Stimulated activated CD8-positive, alpha-beta memory T cell treated with anti-CD3 and anti-CD28 coated beads, Interleukin-15, amount 100 ng/mL, for 48 hours (primary cell): ENCODE measurements around the gene TNF.
"Not testable (repeated sequence)": the region's sequence is repeated elsewhere in the genome, so short reads cannot be mapped to it uniquely, and the experiment has no call there.

ENCODE experiments used
- DNase-seq, 2 donors: peaks; one replicate each; pipeline ENCODE4 v3.0.0-alpha.2; 2020; ENCODE audit warnings: low read depth in 2 of 2

Gene TNF

GRCh38 chr6:31544676-31545075, 30.7 kb upstream of the TNF start:
- DNase-seq, result no peak

- DNase-seq, result no peak
Observed at GRCh38 chr6:31545291-31545690, 30.1 kb upstream of the TNF start.

GRCh38 chr6:31546339-31546957, 28.9 kb upstream of the TNF start, which contains the start of gene ATP6V1G2:
Gene ATP6V1G2 (minus strand): TSS chr6:31546608. CDS start chr6:31546559, 49 bp downstream.
- DNase-seq, result peak; percentile 84 to 88

GRCh38 chr6:31546958-31547726, 28.2 kb upstream of the TNF start, which contains the start of gene NFKBIL1:
Gene NFKBIL1 (plus strand): TSS chr6:31547608. CDS start chr6:31547695, 87 bp downstream.
- peak; percentile 90 to 91 for DNase-seq

GRCh38 chr6:31547727-31548543, 27.4 kb upstream of the TNF start:
- no peak for DNase-seq

GRCh38 chr6:31548544-31548873, 26.9 kb upstream of the TNF start:
- no peak for DNase-seq

- DNase-seq, result not testable (repeated sequence)
Observed at GRCh38 chr6:31551371-31551770, 24.0 kb upstream of the TNF start.

- DNase-seq, result no peak
Observed at GRCh38 chr6:31556307-31556706, 19.1 kb upstream of the TNF start.

- DNase-seq, result no peak
Observed at GRCh38 chr6:31557443-31558317, 17.7 kb upstream of the TNF start.

GRCh38 chr6:31558318-31558625, 17.1 kb upstream of the TNF start:
- no peak for DNase-seq

- DNase-seq, result peak in 1 of 2 donors; percentile 66
Observed at GRCh38 chr6:31558631-31559500, 16.5 kb upstream of the TNF start.

- DNase-seq, result no peak
Observed at GRCh38 chr6:31559606-31559957, 15.8 kb upstream of the TNF start.

- no peak for DNase-seq
Observed at GRCh38 chr6:31559958-31560696, 15.2 kb upstream of the TNF start.

GRCh38 chr6:31560697-31561058, 14.7 kb upstream of the TNF start:
- no peak for DNase-seq

GRCh38 chr6:31567531-31568370, 7.6 kb upstream of the TNF start:
- no peak for DNase-seq

GRCh38 chr6:31568537-31568961, 6.8 kb upstream of the TNF start:
- peak in 1 of 2 donors; percentile 64 for DNase-seq

GRCh38 chr6:31569861-31570536, 5.4 kb upstream of the TNF start:
- no peak for DNase-seq

GRCh38 chr6:31572041-31572911, 3.1 kb upstream of the TNF start, which contains the start of gene LTA:
Gene LTA (plus strand): TSS chr6:31572289. CDS start chr6:31572743, 454 bp downstream.
- peak; percentile 80 to 84 for DNase-seq
